Activated CD8-positive, alpha-beta memory T cell treated with anti-CD3 and anti-CD28 coated beads, Interleukin-2, amount 50 U/mL, for 24 hours (primary cell): ENCODE data around the gene RORC.

Source experiments
- DNase-seq: peaks from one replicate; pipeline ENCODE4 v3.0.0-alpha.2; 2020; ENCODE audit errors: extremely low read depth

RORC gene

DNA sequence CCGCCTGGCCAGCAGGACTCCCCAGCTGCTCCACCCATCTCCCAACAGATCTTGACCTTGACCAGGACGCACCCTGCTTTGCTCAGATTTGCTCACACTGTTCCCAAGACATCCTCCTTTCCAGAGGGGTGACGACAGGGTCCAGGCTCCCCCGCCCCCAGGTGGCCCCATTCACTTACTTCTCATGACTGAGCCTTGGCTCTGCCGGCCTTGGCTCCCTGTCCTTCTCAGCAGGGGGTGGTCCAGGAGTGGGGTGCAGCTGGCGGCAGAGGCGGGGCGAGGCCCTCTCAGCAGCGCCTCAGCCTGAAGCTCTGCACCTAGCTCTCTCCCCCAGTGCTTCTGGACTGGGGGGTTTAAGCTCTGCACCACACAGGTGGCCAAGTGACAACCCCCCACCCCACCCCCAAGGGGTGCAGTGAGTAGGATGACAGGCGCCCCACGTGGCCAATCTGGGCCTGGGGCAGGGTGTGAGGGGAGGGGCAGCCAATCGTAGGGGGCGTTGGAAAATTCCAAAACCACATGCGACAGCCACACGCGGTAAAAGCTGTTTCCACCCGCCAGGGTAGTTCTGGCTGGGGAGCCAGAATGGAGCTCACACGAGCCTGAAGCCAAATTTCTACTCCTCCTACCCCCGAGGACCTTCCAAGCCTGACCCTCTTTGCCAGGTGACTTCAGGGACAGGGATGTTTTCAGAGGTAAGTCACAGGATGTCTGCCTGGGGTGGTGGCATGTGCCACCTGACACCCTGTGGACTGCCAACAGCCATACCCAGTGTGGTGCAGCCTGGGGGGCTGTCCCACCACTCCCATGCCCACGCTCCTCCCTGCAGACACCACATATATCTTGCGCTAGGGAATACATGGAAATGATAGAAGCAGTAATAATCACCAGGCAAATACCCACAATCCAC, 5.6 kb downstream of the RORC start:
- no peak for DNase-seq

DNA sequence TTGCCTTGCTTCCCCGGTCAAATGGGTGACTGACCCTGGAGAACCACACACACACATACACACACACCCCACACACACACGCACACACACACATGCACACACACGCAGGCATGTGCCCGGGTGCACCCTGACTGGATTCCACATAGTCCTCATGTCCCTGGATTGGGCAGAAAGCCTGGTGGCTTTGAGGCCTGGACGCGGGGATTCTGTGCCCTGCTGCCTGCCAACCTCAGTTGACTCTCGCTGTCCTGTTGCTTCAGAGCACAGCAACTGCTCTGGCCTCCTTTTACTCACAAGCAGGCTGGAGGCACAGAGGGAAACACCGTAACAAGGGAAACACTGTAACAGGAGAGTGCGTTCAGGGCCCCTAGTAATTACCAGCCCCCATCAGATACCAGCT, 6.4 kb downstream of the RORC start:
- DNase-seq, result no peak

DNA sequence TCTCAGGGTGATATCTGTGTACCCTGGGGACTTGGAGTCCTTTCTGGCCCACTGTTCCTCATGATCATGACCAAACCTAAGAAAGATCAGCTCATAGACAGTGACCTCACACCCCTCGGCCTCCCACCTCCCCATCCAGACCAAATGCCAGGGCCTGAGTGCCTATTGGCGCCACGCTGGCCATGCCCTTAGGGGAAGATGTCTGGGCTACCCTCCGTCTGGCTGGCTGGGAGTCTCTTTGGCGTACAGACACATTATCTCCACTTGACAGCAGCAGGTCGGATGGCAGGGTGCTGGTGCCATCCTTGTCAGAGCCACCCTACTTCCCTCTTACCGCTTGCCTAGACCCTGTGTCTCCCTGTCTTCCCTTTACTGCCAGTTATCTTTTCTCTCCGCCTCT, 8.4 kb downstream of the RORC start:
- DNase-seq, result no peak

DNA sequence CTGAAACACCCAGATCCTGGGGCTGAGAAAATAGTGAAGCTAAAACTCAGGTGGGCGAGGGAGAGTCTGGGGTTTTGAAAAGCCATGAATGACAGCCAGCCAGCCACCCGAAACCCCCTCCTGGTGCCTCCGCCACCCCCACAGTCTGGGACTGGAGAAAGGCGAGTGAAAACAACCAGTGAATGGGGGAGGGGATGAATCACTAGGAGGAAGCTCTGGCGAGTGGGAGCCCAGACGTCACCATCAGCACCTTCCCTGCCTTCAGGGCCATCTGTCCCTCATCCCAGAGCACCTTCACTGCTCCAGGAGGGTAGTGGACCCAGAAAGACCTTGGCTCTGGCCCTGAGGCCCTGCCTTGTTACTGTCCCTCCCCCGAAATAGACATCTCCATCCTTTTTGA, 9.2 kb downstream of the RORC start:
- no peak for DNase-seq

DNA sequence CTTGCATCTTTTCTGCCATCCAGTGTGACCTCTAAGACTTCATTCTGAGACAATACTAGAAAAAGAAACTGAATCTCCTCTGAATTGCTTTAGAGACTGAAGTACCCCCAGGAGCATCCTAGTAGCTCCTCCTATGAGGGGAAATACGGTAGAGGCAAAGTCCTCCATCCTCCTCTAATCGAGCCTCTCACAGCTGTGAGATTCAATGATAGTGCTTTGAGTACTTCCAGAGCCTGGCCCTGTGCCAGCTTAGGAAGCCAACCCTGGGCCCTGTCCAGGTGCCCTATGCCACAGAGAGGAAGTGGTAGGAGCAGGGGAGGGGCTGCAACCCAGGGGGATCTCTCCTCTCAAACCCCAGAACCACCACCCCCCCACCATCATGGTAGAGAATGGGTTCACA, 10.7 kb downstream of the RORC start:
- DNase-seq, result no peak

DNA sequence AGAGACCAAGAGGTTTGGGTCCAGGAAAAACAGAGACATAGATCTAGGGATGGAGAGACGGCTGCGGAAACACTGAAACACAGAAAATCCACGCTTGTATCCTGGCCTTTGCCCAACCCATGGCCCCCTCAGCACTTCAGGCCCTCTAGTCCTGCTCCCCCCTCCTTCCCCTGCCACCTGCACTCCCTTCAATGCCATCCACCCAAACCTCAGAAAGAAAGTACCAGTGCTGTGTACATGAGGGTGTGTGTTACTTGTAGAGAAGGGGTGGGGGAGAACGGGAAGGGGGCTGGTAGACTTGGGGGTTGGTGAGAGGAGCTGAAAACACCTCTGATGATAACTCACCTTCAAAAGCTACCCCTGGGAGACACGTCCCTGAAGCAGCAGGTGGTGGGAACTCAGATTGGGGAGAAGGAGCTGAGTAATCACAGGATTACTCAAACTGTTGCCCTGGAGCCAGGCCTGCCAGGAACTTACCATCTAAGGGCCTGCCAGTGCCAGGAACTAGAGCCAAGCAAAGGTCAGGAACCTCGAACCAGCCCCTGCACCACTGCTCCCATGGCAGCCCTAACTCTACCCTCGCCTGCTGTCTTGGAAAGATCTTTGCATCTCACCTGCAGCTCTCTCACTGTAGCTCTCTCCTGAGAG, 11.5 kb downstream of the RORC start:
- no peak for DNase-seq

DNA sequence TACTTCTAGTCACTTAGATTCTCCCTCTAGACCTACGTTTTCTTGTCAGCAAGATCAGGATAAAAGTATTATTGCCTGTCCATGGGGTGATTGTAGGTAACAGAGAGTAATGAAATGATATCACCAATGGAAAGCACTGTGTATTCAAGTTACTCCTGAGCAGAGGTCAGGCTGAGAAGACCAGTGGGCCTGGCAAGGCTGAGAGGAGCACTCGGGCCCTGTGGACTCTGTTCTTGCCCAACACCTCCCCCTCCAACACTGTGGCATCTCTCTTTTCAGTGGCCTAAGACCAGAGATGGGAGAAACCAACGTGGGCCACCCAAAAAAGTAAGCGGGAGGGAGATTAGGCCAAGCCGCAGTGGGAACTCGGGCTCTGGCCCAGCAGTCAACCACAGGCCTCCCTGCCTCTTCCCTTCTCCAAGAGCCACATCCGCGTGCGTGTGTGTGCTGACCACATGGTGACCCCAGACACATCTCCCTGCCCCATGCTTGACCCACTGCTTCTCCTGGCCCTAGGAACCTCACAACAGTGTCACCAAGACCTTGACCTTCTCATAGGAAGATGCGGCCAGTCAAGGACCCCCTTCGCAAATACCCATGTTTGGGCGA, 12.3 kb downstream of the RORC start:
- no peak for DNase-seq

DNA sequence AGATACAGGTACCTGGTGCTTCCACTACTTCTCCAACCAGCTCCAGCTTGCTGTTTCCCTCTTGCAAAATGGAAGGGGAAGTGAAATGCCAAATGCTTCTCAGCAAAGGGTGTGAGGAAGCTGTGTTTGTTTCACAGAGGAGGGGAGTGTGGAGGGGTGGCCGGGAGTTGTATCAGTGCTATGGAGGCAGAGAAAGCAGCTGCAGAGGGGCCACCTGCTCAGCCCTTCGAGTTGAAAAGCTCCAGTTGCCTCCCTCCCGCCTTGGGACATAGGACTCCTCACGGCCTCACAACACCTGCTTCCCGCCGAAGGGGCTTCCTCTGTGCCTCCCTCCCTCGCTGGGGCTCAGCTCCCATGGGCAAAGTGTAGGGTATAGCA, 14.3 kb downstream of the RORC start:
- DNase-seq, result no peak

DNA sequence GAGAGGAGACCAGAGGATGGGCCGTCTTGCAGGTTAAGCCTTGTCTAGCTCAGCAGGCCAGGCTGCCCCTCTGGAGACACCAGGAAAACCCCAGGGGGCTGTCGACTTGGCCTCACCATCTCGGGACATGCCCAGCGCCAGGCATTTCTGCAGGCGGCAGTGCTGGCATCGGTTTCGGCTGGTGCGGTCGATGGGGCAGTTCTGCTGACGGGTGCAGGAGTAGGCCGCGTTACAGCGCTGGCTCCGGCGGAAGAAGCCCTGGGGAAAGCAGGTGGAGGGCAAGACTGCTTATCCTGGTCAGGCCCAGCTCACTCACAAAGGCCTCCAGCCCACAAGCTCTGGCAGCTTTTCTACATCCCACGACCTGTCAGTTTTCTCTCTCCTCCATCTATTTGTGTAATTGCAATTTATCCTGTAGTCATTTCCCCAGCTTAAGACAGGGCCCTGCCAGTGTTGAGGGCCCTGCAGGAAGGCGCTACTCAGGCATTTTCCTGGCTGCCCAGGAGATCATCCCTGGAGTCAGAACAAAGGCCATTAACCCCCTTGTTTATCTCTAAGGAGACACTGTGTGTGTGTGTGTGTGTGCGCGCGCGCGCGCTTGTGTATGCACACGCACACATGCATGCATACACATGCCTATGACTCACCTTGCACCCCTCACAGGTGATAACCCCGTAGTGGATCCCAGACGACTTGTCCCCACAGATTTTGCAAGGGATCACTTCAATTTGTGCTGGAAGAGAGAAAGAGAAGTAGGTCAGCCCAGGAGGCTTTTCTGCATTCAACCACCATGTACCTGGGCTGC, 14.9 kb downstream of the RORC start:
- no peak for DNase-seq

DNA sequence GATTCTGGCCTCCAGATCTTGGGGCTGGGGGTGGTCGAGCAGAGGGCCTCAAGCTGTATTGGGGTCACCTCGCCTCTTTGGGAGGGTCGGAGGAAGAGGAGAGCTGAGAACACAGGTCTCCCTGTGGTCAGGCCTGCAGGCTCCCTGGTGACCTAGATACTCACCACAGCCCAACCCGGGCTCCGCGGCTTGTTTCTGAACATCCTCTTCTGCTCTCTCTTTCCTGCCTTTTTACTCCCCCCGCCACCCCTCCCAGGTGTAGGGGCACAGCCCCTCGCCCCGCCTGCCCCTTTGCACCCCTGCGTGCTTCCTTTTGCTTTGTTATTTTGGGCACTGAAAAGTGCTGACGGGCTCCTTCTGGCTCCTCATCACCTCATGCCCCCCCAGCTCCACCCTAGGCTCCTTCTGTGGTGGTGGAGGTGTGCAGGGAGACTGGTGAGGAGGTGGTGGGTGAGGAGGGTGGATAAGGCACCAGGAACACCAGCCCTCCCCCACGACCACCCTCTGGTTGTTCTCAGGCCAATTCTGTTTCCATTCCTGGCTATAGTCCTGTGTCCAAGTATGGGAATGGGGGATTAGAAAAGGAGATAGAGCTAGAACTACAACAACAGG, 15.8 kb downstream of the RORC start:
- DNase-seq, result no peak

DNA sequence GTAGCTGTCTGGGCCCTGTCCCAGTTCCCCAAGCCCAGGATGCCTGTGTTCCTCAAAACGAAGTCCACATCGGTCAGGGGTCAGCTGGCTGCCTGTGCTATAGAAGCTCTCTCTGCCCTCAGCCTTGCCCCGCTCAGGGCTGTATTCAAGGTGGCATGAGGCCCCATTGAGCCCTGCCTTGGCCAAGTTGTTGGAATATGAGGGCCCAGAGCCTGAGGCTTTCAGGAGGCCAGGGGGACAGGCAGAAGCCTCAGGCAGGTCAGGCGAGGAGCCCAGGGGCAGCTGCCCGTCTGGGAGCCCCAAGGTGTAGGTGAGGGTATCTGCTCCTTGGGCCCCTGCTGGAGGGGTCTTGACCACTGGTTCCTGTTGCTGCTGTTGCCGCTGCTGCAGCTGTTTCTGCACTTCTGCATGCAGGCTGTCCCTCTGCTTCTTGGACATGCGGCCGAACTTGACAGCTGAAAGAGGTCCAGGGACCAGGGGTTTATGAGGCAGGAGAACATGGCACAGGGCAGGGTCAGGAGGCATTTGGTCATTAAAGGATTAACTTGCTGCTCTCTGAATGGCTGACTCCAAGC, 16.5 kb downstream of the RORC start:
- no peak for DNase-seq

DNA sequence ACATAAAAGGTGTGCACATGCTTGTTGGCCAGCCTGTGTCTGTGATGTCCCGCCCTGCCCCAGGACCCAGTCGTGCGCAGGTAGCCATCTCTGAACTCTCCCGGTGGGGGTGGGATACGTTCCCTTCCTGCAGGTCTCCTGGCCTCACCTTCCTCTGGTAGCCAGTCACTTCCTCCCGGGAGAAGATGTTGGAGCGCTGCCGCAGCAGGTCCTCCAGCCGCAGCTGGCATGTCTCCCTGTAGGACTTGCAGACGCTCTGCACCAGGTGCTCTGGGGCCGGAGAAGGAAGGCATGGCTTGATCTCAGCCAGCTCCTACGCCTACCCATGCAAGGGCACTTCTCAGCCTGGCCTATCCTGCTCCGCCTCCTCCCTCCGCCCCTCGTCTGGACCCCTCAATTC, 17.2 kb downstream of the RORC start:
- no peak for DNase-seq

DNA sequence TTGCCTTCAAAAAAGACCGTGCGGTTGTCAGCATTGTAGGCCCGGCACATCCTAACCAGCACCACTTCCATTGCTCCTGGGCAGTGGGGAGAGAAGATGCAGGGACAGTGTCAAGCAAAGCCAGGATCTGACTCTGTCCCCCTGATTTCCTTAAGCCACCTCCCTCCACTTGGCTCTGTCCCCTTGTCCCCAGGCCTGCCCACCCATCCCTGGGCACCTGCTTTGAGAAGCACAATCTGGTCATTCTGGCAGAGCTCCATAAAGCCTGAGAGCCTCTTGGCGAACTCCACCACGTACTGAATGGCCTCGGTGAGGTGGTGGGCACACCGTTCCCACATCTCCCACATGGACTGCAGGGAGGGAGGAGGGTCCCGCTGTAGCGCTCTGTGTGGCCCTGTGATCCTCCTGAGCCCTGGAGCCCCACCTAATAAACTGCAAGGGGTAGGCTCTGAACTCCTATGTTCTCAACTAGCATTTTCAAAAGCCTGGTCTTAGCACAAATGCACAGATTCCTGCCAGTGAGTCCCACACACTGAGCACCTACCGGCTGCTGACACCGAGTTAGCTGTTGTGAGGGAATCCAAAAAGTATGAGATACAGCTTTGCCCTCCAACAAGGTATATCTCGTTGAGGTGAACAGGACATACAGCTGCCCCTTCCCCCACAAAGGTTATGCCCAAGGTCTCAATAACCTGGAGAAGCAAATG, 18.2 kb downstream of the RORC start:
- no peak for DNase-seq

DNA sequence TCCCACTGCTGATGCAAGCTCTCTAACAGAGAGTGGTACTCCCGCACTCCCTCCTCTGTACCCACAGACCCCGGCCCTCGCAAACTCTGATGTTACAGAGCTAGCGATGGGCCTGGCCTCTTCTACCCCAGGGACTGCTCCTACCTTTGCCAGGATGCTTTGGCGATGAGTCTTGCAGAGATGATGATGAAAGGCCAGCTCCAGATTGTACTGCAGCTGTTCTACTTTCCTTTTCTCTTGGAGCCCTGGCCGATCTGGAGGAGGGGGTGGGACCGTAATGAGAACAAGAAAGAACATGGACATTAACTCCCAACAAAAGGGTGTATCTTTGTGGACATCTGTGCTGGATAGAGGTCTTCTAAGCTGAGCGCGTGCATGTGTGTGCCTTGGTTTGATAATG, 20.4 kb downstream of the RORC start:
- DNase-seq, result no peak

DNA sequence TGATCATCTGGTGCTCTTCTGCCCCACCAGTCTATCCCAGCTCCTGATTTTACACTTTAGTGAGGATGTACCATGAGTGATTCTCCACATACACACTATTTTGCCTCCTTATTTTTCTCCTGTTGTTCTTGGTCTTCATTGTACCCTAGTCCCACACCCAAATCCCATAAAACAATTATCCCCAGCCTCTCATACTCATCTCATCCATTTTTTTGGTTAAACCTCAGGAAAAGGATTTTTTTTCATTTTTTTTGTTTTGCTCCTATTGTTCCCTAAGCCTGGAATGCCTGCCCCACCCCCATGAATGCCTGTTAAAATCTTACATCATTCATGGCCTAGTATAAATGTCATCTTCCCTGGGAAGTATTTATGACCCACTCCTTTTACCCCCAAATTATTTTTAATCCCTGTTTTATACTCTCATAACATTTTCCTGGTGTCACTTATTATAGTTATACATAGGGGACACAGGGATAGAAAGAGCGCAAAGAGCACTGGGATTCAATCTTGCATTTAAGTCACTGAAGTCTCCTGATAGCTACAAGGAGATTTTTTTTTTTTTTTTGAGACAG, 21.5 kb downstream of the RORC start:
- no peak for DNase-seq

DNA sequence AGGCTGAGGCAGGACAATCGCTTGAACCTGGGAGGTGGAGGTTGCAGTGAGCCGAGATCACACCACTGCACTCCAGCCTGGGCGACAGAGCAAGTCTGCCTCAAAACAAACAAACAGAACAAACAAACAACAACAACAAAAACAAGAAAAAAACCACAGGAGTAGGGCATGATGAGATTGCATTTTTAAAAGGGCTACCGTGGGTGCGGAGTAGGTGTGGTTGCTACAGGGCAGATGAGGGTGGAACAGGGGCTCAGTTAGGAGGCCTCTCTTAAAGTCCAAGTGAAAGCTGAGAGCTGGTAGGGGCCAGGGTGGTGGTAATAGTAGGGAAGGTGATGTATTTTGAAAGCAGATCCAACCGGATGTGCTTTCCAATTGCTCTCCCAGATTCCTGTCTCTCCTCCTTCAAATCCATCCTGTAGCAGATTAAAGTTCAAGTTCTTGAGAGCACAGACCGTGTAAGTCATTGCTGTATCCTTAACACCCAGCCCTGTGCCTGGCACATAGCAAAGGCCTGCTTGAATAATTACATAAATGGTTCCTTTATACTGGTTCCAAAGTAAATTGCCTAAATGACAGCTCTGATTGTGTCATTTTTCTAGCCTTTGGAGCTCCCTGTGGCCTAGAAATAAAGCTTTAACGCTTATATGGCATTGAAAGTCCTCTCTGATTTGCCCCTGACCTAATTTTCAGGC, 22.2 kb downstream of the RORC start:
- no peak for DNase-seq

DNA sequence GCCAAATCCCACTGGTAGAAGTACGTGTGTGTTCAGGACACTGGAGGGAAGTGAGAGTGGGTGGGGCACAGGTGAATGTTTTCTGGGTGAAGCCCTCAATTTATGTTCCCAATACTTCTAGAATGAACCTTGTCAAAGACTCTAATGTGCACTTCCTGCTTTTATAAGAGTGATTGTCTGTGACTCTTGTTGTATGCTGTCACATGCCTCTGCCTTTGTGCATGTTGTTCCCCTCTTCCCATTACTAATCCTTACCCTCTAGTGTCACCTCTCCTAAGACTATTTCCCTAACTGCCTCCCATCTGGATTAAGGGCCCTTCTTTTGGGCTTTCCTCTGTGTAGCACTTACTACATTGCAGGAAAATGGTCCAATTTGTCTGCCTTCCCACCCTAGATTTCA, 23.8 kb downstream of the RORC start:
- DNase-seq, result no peak

DNA sequence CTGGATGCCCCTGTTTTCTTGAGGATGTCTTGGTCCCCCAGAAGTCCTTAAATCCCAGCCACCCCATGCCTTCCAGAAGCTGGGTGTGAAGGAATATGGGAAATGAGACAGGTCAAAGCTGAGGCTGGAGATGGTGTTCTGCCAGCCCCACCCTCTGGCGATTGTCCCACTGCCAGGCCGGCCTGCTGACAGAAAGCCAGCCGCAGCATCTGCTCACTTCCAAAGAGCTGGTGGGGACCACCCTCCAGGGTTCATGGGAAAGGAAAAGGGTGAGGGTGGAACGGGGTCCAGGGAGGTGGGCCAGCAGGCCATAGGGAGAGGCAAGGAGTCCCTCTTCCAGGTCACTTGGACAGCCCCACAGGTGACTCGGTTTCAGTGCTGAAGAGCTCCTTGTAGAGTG, 24.5 kb downstream of the RORC start:
- no peak for DNase-seq

DNA sequence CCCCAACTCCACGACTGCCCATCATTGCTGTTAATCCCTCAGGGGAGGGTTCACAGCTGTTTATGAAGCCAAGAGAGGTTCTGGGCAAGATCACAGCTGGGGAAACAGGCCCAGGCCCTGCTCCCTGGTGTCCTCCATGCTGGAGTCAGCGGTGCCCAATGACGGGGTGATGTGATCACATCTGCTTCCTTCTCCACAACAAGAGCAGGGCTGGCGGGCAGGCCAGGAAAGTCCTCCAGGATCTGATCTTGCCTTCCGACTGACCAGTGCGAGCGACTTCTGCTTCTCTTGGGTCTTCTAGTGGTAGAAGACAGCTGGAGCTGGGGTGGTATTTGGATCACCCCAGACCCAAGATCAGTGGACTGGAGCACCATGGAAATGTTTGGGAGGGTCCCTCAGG, 25.4 kb downstream of the RORC start:
- DNase-seq, result no peak
